HG02885 (cell line): ENCODE measurements around the gene CACNG5.

Experiments
- ATAC-seq: cut with Tn5 transposase; IDR thresholded peaks from one replicate; pipeline ENCODE4 v1.9.1; 2021; ENCODE audit warnings: mild to moderate bottlenecking; ENCODE audit not compliant: unreplicated experiment, poor library complexity

CACNG5 gene

DNA sequence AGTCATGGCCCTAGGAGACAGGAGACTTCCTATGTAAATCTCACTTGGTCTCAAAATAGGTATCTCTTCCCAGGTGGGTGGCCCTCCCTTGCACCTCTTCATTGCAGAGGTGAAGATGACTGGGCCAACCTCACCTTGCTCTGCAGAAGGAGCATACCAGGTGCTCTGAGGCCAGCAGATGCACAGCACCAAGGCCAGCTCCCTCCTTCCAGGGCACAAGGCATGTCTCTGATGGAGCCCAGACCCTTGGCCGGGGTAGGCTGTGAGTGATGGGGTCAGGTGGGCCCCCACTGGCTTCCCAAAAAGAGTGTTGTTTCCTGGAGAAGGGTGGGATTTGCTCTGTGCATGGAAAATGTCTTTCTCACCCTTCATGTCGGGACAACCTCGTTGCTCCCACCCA, 12.8 kb downstream of the CACNG5 start:
- no peak for ATAC-seq

GRCh38 chr17:66848496-66848895, 13.6 kb downstream of the CACNG5 start:
- no peak for ATAC-seq

DNA sequence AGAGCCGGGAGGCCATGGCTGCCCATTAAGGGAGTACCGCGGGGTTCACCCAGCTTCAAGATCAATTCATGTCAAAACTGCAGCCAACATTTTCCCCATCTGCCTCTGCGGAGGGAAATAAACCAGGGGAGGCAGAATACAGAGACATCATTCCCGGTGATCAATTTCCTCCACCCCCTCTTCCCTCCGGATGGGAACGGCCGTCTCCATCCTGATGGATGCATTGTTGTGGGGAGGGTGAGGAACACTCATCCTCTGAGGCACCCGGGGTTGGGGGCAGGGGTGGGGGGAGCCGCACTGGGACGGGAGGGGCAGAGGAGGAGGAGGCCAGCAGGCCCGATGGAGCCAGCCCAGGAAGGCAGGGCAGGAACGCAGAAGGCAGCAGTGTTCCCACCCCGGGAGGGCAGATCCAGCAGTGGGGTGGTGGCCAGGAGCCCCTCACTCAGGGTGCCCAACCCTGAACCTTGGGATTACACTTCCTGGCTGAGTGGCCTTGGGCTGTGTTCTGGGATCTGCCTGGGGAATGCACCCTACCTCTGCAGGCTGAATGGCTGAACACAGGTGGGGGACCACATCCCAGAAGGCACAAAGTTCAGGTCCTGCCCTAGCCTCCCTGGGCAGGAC, 14.2 kb downstream of the CACNG5 start:
- ATAC-seq, result no peak

GRCh38 chr17:66849851-66850580, 15.1 kb downstream of the CACNG5 start:
- ATAC-seq, result no peak

DNA sequence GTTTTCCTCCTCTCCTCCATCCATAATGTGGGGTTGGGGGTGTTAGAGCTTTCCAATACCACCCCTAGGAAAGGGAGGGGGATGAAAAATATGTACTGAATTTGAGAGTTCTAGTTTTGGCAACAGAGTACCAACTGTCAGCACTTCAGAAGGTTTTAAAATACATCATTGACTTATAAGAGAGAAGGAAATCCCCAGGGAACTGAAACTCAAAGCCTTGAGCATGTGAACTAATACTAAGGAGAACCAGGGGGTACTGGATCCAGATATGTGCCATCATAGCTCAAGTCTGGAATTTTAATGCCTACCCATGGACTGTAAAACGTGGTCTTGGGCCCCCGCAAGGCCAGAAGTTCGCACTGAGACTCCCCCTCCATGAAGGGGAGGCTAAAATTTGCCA, 15.8 kb downstream of the CACNG5 start:
- no peak for ATAC-seq

GRCh38 chr17:66855204-66855603, 20.3 kb downstream of the CACNG5 start:
- no peak for ATAC-seq

GRCh38 chr17:66858226-66859083, 23.5 kb downstream of the CACNG5 start:
- ATAC-seq, result no peak

DNA sequence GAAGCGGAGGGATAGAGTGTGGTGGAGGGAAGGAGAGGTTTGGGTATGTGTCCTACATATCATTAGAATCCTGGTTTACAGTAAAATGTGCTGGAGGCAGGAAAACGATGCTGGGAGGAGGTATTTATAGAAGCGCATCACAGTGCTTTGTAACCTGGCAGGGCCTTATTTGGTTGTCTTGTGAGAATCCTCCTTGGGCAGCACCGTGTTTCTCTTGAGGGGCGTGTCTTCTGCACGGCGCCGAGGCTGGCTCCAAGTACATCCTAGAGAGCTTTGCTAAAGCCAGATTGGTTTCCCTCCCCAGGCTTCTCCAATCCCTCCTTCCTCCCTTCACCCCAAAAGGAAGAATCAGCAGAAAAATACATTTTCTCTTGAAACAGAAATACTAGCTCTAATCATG, 24.4 kb downstream of the CACNG5 start:
- ATAC-seq, result no peak

DNA sequence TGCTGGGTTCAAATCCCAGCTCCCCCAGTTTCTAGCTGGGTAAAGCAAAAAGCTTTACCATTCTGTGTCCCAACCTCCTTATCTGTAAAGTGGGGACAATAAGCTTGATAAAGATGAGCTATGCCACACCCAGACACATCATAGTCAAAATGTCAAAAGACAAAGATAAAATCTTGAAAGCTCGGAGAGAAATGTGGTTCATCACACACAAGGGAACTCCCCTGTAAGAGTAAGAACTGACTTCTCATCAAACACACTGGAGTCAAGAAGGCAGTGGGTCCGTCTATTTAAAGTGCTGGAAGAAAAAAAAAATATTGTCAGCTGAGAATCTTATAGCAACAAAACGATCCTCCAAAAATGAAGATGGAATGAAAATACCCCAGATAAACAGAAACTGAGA, 25.3 kb downstream of the CACNG5 start:
- no peak for ATAC-seq

GRCh38 chr17:66863820-66864219, 28.9 kb downstream of the CACNG5 start:
- ATAC-seq, result no peak

GRCh38 chr17:66865151-66865550, 30.2 kb downstream of the CACNG5 start:
- ATAC-seq, result no peak

DNA sequence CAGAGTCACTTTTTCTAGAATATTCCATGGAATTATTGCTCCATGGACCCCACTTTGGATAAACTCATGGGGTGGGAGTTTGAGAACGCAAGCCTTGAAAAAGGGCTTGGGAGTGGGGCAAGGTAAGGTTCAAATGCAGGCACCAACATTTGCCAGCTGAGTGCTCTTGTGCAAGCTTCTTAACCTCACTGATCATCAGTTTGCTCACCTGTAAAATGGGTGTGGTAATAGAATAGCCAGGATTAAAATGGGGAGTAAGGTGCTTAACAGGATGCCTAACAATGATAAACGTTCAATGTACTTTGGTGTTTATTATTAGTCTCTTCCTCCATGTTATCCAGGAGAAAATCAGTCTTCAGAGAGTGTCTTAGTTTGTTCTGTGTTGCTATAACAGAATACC, 39.0 kb downstream of the CACNG5 start:
- no peak for ATAC-seq

DNA sequence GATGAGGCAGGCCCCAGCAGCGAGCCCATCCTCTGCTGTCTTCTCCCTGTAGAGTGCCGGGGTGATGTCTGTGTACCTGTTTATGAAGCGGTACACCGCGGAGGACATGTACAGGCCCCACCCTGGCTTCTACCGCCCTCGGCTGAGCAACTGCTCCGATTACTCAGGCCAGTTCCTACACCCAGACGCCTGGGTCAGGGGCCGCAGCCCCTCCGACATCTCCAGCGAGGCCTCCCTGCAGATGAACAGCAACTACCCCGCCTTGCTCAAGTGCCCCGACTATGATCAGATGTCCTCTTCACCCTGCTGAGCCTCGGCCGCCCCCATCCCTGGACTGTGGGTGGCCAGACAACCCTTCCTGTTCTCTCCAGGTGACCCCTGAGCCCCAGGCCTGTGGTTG, 50.0 kb downstream of the CACNG5 start:
- ATAC-seq, result no peak

DNA sequence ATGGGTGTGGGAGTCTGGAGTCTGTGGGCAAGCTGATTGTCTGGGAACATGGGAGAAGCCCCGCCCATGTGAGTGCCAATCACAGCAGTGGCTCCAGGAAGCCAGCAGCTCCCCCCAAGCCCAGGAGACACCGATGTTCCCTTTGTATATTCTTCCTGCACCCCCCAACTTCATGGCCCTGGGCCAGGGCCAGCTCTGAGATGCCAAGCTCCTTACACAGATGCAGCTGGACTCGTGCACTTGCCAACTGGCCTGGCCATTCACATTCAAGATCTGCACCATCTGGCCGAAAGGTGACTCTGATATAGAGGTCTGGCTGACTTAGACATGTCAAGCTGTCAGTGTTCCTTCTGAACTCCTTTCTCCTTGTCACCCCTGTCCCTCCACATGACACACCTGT, 50.5 kb downstream of the CACNG5 start:
- ATAC-seq, result no peak

GRCh38 chr17:66889480-66890230, 54.7 kb downstream of the CACNG5 start:
- no peak for ATAC-seq

- ATAC-seq, result no peak
Measured at GRCh38 chr17:66892246-66892645, 57.3 kb downstream of the CACNG5 start.

- ATAC-seq, result no peak
Measured at GRCh38 chr17:66893382-66893781, 58.5 kb downstream of the CACNG5 start.

- ATAC-seq, result no peak
Measured at GRCh38 chr17:66893863-66894262, 58.9 kb downstream of the CACNG5 start.

DNA sequence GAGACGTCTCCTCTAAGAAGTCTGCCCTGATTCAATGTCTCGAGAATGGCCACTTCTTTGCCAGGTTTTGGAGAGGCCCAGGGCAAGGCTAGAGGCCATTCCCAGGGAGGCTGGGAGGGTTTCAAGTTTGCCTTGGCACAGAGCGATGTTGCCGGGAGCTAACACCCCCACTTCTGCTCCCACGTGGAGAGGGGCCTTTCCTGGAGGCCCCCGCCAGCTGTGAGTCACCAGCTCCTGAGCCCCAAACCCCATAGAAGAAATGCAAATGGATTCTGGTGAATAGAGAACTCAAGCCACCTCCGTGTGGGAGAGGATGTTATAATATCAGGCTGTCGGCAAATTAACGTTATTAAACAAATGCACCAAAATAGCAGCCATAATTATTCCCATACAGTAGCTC, 62.2 kb downstream of the CACNG5 start:
- ATAC-seq, result no peak

GRCh38 chr17:66898536-66898935, 63.6 kb downstream of the CACNG5 start:
- no peak for ATAC-seq
